ENCODE measurements around the gene RNF220.

The RNF220 gene

DNA sequence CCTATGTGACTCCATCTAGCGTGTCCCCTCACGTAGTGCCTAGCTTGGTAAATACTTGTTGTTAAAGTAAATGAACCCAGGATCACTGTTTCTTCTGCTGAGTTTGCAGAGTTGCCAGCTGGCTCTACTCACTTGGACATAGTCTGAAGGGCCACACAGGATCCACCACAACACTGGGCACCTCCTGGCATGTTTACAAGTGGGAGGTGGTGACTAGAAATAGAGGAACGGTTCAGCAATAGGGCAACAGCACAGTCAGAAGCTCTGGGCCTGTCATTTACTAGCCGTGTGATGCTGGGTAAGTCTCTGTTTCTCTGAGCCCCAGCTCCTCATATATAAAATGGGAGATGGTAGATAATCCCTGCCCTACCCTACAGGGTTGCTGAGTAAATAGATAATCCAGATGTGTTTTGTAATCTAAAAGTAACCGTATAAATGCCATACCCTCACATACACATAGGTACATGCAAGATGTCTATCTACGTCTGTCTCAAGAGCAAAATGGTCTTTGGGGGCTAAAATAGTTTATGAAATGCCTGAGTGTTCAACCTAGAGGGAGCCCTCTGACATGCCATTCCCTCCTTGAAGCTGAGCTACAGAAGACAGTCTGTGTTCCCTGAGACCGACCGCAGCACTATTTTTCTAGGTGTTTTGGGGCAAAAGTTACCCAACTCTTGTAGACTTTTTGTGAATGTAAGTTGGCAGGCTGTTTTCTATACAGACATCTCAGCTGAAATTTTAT is 20.5 kb downstream of the RNF220 start:
- DNase-seq (ENCODE audit: extremely low read depth in 1 of 2, low read depth in 1 of 2), result no peak

DNA sequence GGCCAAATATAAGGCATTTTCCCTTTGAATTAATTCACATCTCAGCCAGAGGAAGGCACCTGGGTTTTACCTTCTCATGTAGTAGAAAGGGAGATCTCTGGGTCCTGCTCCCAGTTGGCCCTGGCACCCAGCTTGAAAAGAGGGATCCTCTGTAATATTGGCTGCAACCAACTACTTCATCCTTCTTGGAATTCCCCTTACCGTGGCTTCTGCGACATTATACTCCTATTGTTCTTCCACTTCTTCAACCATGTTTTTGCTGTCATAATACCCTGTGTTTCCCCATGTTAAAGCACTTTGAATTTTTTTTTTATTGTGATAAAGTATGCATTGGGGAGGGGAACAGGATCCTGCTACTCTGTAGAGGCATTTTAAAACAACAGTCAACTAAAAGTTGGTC is 26.8 kb downstream of the RNF220 start:
- no peak for DNase-seq (ENCODE audit: extremely low read depth in 1 of 2, low read depth in 1 of 2)

DNA sequence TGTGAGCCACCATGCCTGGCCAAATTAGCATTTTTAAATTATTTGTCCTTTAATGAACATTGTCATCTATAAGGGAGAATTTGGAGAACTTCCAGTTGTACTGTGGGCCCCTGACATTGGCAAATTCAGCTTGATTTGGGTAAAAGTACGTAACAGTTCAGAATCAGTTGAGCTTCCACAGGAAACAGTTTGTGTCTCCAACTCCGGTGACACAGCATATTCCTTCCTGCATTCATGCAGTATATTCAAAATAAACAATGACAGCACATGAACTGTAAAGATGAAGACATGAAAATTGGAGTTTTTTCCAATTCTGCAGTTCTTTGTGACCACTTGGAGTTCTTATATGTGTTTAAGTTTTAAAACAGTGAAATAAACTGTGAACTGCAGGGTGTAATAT is 28.2 kb downstream of the RNF220 start:
- DNase-seq (ENCODE audit: extremely low read depth in 1 of 2, low read depth in 1 of 2), result no peak

DNA sequence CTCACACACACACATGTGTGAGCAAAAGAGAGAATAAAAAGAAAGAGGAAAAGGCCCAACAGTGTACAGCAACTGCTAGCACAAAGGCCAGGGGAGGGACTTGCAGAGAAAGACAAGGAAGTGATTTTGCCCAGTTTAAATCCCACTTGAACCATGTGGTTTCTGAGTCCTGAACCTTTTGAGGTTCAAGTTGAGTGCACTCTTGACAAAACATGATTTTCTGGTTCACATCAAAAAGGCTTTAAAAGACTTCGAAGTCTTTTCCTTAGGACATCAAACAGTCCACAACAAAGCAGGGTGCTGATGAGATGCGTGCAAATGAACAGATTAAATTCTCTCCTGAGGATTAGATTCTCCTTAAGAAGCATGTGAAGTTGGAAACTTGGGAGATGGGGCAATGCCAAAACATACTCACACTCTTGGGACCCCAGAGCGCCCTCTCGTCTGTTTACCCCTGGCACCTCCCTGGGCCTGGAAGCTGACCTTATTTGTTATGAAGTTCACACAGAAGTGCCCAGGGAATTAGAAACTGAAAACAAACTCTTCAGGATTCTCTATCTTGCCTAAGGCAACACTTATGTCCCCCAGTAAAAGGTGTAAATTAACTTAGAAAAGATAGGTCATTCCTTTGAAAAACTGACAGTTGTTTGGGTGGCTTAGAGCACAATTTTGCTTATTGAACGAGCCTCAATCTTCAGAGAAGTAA is 31.5 kb downstream of the RNF220 start:
- no peak for DNase-seq (ENCODE audit: extremely low read depth in 1 of 2, low read depth in 1 of 2)

DNA sequence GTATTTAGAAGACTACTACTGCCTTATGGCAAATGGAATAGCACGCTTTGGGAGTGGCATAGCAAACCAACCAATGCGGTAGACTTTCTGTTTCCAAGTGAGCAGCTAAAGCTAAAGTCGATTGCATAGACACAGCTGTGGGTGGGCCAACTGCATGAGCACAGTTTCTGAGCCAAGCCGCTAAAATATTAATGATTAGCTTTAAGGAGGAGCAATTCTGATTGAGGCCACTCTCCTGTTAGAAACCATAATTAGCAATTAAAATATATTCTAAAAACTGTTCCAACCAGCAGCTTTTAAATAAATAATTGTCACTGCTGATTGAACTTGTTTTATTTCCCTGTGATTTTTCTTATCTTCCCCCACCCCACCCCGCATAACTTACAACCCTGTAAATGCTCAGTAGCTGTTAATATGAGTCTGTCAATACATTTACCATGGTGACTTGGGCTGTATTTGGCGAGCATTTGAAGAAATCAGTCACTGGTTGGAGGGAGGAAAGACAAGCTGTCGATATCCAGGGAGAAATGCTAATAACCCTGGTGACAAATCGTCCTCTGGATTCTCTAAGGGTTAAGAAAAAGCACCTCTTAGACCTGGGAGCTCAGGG is 32.2 kb downstream of the RNF220 start:
- no peak for DNase-seq (ENCODE audit: extremely low read depth in 1 of 2, low read depth in 1 of 2)

DNA sequence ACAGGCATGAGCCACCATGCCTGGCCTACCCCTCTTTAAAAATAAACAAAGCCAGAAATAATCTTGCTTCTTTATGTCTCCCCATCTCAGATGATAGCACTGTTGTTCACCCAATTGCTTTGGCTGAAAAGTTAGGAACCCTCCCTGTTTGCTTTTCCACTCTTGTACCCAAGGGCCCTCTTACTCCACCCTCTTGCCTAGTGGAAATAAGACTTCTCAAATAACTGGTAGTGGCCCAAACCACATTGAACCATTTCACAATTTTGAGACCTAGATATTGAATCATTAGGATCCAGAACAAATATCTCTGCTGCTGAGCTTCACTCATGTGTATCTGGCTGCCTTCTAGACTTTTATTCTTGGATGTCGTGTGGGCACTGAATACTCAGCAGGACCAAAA is 37.7 kb downstream of the RNF220 start:
- DNase-seq (ENCODE audit: extremely low read depth in 1 of 2, low read depth in 1 of 2), result no peak

DNA sequence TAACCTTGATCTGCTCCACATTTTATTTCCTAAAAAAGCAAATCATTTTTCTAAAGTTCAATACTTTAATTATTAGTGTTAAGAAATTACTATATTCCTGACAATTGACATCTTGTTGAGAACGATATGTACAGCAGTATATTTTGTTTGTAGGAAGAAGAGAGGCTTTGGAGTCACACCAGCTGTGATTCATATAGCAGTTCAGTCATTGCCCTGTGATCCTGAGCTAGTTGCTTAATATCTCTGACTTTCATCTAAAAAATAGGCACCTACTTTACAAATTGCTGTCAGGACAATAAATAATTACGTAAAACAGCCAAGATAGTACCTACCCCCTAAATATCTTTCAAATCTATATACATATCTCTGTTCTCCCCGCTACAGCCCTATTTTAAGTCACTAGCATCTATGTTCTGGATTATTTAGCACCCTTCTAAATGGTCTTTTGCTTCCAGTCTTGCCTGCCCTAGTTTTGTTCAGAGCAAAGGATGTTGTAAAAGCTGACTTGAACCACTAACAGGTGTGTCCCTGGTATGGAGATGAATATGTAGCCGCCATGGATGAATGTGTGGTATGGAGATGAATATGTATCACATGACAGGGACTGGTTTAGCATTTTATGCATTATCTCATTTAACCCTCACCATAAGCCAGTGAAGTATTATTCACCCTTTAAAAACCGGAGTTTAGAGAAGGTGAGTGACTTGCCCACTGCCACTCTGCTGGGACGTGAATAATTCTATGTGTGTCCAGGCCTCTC is 42.2 kb downstream of the RNF220 start:
- no peak for DNase-seq (ENCODE audit: extremely low read depth in 1 of 2, low read depth in 1 of 2)

DNA sequence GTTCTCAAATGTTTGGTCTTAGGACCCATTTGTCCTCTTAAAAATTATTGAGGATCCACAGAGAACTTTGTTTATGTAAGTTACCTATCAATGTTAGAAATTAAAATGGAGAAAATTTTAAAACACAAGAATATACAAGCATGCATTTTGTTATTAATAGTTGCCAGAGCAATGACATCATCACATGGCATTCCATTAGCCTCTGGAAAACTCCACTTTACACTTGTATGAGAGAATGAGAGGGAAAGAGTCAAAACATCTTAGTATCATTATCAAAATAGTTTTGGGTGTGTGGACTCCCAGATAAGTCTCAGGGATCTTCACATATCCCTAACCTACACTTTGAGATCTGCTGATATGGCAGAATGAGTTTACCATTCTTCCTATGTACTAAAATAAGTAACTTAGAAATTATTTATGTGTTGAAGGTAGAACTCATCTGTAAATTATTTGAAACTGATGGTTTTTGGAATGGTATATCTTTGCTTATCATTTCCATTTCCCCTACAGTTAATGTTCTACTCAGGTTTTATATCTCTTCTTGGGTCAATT is 48.8 kb downstream of the RNF220 start:
- no peak for DNase-seq (ENCODE audit: extremely low read depth in 1 of 2, low read depth in 1 of 2)

DNA sequence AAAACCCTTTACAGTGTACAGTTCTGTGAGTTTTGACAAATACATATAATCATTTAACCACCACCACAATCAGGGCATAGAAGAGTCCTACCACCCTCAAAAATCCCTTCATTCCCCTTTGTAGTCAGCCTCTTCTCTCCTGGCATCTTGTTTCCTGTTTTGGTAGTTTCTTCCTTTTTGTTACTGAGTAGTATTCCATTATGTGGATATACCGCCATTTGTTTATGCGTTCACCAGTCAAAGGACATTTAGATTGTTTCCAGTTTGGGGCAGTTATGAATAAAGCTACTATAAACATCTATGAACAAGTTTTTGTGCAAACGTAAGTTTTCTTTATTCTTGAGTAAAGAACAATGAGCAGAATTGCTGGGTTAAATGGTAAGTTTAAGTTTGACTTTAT is 49.6 kb downstream of the RNF220 start:
- DNase-seq (ENCODE audit: extremely low read depth in 1 of 2, low read depth in 1 of 2), result no peak

DNA sequence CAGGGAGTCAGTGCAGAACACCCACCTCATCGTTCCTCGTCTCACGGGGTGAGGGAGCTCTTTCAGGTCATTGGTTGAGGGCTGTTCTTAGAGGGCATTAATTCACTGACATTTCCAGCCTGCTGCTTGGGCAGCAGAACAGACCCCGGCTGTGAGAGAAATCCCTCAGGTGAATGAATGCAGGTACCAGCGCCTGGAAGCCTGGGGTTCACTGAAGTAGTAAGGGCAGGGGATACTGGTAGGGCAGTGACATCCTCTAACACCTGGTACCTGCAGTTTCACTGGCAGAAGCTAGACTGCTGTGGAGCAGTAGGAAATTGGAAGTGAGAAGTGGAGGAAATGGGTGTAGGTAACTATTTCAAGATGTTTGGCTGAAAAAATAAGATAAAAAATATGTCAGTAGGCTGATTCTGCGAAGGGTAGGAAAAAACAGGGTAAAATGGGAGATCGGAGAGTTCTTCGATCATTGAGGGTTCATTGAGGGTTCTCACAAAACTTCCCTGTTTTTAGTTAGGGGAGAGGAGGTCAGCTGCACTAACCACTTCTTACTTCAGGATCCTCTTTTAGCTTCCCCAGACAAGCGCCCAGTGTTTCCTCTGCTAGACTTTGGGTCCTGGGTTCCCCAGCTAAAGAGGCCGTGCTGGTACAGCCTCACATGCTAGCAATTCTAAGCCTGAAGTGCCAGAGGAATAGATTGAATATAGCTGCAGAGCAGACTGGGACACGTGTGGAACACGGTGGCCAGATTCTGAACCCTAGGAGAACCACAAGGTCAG is 55.2 kb downstream of the RNF220 start:
- no peak for DNase-seq (ENCODE audit: extremely low read depth in 1 of 2, low read depth in 1 of 2)

DNA sequence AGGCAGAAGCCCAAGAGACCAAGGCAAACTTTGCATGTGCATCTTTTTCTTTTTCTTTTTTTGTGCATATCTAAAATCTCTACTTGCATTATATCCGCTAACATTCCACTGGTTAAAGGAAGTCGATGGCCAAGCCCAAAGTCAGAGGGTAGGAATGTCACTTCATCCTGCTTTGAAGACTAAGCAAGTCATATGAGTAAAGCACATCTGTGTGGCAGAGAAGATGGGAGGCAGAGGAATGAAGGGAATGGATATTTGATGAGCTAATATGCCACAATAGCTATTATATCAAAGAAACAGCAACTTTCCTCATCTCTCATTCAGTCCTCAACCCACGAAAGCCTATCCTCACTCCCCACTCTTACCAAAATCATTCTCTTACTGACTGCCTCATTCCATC is 59.3 kb downstream of the RNF220 start:
- no peak for DNase-seq (ENCODE audit: extremely low read depth in 1 of 2, low read depth in 1 of 2)

DNA sequence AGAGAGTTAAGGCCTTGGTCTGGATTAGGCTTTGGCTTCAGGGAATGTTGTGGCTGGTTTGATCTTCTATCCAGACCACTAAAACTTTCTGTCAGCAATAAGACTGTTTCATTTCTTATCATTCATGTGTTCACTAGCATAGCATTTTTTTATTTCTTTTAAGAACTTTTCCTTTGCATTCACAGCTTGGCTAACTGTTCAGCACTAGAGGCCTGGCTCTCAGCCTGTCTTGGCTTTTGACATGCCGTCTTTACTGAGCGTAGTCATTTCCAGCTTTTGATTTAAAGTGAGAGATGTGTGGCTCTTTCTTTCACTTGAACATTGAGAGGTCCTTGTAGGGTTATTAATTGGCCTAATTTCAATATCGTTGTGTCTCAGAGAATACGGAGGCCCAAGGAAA is 62.5 kb downstream of the RNF220 start:
- no peak for DNase-seq (ENCODE audit: extremely low read depth in 1 of 2, low read depth in 1 of 2)

DNA sequence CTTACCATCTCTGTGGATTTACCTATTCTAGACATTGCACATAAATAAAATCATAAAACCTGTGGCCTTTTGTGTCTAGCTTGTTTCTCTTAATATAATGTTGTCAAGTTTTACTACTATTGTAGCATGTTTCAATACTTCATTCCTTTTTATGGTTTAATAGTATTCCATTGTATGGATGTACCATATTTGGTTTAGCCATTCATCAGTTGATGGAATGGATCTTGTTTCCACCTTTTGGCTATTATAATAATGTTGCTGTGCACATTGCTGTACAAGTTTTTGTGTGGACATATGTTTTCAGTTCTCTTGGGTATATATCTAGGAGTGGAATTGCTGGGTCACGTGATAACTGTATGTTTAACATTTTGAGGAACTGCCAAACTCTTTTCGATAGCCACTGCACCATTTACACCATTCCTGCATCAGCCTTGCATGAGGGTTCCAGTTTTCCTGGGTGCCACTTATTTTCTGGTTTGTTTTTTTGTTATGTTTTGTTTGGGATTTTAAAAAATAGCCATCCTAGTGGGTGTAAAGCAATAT is 66.9 kb downstream of the RNF220 start:
- no peak for DNase-seq (ENCODE audit: extremely low read depth in 1 of 2, low read depth in 1 of 2)

DNA sequence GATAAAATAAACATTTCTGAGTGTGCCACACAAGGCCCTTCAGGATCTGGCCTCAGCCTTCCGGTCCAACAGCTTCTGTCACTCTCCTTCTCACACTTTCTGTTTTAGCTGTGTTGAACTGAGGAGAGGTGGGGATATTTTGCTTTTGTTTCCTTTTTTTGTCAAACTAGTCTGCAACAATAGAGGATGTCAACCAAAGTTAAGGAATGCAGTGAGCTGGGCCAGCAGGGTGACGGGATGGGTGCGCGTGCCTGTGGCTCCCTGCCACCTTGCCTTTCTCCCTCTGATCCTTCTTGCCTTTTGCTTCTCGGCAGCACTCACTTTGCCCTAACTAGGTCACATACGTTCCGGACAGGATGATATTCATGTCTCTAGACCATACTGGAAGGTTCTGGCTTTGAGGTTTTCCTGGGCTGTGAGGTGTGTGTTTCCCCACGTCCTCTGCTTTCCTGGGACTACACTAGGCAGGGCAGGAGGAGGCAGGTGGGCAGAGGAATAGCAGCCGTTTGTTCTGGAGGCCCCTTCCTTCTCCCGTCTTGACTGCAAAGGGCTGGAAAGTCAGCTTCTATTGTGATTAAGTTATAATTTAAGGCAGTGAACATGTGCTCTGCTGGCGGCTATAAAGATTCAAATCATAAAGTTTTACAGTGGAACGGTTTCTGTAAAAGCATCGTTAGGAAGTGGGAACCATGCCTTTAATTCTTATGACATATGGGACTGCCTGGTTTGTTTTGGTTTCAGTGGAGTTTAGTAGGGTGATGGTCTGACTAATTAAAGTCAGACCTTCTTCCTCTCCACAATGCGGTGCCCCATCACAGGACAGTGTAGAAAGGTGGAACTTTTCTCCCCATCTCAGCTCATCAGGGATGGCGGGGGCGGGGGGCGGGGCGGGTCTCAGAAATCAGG is 67.8 kb downstream of the RNF220 start:
- no peak for DNase-seq (ENCODE audit: extremely low read depth in 1 of 2, low read depth in 1 of 2)

DNA sequence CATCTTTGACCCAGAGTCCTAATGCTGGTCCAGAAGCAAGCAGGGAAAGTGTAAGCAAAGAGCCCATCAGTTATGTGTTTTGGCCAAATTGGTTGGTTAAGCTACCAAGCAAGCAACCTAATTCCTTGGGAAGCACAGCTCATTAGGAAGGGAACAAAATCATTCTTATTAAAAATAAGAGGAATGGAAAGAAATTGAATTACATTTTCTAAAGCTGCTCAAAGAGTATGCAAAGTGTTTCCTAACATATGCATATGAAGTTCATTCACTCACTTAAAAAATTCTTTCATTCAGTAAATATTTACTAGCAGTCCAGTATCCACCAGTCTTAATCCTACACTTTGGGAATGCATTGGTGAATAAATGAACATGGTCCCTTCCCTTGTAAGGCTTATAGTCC is 71.8 kb downstream of the RNF220 start:
- DNase-seq (ENCODE audit: extremely low read depth in 1 of 2, low read depth in 1 of 2), result no peak

DNA sequence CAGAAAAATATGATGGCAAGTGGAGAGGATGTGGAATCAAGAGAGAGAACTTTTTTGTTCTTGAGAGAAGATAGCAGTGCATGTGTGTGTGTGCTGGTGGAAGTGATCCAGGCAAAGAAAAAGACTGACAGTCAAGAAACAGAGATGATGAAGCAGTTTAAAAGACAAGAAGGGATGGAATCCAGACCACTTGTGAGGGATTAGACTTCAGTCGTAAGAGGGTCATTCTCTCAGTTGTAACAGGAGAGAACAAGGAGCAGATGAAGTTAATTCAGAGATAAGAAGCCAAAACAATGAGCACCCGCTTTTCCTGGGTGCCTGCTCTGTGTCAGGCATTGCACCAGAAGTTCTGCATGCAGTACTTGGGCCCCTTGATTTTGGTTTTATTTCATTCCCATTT is 76.6 kb downstream of the RNF220 start:
- no peak for DNase-seq (ENCODE audit: extremely low read depth in 1 of 2, low read depth in 1 of 2)

DNA sequence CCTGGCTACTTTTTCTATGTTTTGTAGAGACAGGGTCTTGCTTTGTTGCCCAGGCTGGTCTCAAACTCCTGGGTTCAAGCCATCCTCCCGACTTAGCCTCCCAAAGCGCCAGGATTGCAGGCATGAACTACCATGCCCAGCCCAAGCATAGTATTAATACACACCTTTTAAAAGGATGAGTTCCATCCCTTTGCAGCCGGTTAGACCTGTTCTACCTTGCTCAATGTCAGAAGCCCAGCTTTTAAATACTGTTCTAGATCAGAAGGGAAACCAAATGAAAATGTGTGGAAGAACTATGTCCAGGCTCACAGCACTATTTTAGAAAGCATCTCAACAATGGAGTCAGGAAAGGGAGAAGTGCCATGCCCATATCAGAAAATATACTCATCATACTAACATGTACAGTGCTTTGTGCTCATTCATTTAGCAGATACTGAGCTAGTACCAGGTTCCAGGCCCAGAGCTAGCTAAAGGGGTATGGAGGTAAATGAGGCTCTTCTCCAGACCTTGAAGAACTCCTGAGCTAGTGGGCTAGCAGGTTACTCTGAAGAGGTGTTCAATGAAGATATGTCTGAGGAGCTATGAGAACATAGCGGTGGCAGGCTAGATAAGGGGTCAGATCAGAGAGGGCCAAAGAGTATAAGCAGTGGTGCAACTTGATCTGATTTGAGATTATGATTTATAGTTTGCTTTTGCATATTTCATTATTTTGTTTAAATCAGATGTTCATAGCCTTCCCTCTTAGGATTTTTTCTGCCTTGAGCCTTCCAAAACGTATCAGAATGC is 78.2 kb downstream of the RNF220 start:
- no peak for DNase-seq (ENCODE audit: extremely low read depth in 1 of 2, low read depth in 1 of 2)

DNA sequence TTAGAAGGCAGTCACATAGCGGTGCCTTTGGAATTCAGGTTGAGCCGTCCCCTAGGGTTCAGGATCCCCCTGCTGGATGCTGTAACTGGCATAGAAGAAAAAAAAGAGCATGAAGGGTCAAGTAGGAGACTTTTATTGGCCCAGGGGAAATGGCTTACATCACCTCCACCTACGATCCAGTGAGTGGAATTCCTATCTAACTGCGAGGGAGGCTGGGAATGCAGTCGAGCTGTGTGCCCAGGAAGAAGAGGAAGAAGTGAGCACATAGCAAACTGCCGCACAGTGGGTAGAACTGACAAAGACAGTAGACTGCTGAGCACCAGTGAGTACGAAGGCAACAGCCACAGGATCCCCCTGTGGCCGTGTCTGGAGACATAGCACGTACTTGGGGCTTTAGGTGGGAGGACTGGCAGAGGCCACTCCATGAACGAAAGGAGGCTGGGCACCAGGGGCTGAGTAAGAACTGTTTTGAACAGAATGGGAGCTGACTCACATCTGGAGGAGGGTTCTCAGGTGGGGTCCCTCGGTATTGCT is 79.2 kb downstream of the RNF220 start:
- no peak for DNase-seq (ENCODE audit: extremely low read depth in 1 of 2, low read depth in 1 of 2)
